ENCODE measurements around the gene SMIM35.

GRCh38 chr11:118005224-118006152 lies 81.3 kb downstream of the SMIM35 start:
- TF ChIP-seq POLR2AphosphoS5 (IDR thresholded peaks at IDR 0.05; ENCODE audit: borderline replicate concordance, low read depth, low read length), result no peak
- TF ChIP-seq EZH2 (IDR thresholded peaks at IDR 0.05), result no peak
